ENCODE data around the gene PDX1. TPM values are rescaled to one million over a fixed set of nuclear protein-coding genes. Genes with fewer than 3 reads are reported as not detected.

PDX1 gene
- total and polyA plus RNA-seq, 2 of the 13 experiments (the other 11 are each of a cell fraction or from before 2014, with no cell fraction given): 0.07 TPM; not detected in 1

DNA sequence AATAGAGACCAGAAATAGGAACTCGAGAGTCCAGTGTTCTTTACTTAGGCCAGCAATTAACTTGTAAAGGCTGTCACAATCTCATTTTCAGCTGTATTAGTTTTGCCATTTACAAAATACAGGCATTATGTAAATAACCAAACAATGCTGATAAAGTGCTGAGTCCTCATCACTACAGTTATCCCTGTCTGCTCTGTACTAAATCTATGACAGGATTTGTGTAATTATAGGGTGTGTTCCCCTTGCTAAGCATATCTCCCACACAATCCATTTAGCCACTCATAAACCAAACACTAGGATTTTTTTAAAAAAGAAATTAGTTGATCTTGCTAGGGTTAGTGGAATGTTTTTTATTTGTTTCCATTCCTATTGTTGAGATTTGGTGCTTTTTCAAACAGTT is 23.2 kb downstream of the PDX1 start:
- Histone ChIP-seq H2AFZ (ENCODE audit: low read length) (no peak overlapping the region), H3K4me3 (replicated peaks in 1 of 3; ENCODE audit: insufficient read depth in 1 of 3, low read depth in 2 of 3, low read length in 3 of 3) (no peak overlapping the region), H3K27ac (ENCODE audit: extremely low read length, insufficient read depth, low read length) (no peak overlapping the region), H3K27me3 (ENCODE audit: control insufficient read depth in 1 of 2, insufficient read depth in 2 of 2, low read length in 2 of 2) (no peaks in the 10 kb centered on the region), H3K4me1 (ENCODE audit: insufficient read depth, low read length) (no peaks in the 10 kb centered on the region), H3K4me2 (ENCODE audit: low read depth, low read length) (no peak overlapping the region), H3K9ac (ENCODE audit: insufficient read depth, low read depth, low read length) (no peak overlapping the region), H3K36me3 (replicated peaks in 1 of 2; ENCODE audit: control insufficient read depth in 1 of 2, insufficient read depth in 2 of 2, low read length in 2 of 2) (no peaks in the 10 kb centered on the region), H3K79me2 (ENCODE audit: insufficient read depth, low read length) (no peaks in the 10 kb centered on the region), H4K20me1 (ENCODE audit: insufficient read depth, low read length) (no peaks in the 10 kb centered on the region), H3K9me3 (ENCODE audit: low read length) (no peaks in the 10 kb centered on the region)
- in situ Hi-C loops (cut with HindIII; ENCODE audit: extremely low pct_ligation_motif_present, low pct_unique_long_range_greater_than_20kb) (no loop called here), intact Hi-C loops (cut with micrococcal nuclease; ENCODE audit: unreplicated experiment) (no loop called here)
- BruUV-seq (replicated peaks): no TSS peak
- CTCF ChIA-PET (ENCODE audit: low intra/inter-chr PET ratio, low total read pairs): no interaction called here
- FAIRE-seq (no peak), DNase-seq (ENCODE audit: low spot score) (no peak), ATAC-seq (no peak)
- WGBS (ENCODE audit: low lambda C conversion rate): 24% methylated on average over 1 of the region's 1 CpG
- POLR2A ChIA-PET: no interaction called here
- TF ChIP-seq CBX2 (IDR thresholded peaks at IDR 0.05; ENCODE audit: low read depth, low read length) (no peak), CBX2 (CRISPR knock-in tag; IDR thresholded peaks at IDR 0.05; ENCODE audit: low read depth) (no peak), POLR2A (IDR thresholded peaks at IDR 0.05; ENCODE audit: insufficient read depth in 1 of 2, low read depth in 2 of 2, low read length in 2 of 2) (no peak), GZF1 (CRISPR knock-in tag; IDR thresholded peaks at IDR 0.05) (no peak), ZNF367 (CRISPR knock-in tag; IDR thresholded peaks at IDR 0.05; ENCODE audit: borderline replicate concordance) (no peak), ATF7 (IDR thresholded peaks at IDR 0.05) (no peak), ATF7 (CRISPR knock-in tag; IDR thresholded peaks at IDR 0.05) (no peak), PHF20 (CRISPR knock-in tag; IDR thresholded peaks at IDR 0.05) (no peak), SAFB2 (CRISPR knock-in tag; IDR thresholded peaks at IDR 0.05; ENCODE audit: borderline replicate concordance, low read depth) (no peak), ZNF687 (CRISPR knock-in tag; IDR thresholded peaks at IDR 0.05) (no peak)
- TF ChIP-seq, protein P1, sequence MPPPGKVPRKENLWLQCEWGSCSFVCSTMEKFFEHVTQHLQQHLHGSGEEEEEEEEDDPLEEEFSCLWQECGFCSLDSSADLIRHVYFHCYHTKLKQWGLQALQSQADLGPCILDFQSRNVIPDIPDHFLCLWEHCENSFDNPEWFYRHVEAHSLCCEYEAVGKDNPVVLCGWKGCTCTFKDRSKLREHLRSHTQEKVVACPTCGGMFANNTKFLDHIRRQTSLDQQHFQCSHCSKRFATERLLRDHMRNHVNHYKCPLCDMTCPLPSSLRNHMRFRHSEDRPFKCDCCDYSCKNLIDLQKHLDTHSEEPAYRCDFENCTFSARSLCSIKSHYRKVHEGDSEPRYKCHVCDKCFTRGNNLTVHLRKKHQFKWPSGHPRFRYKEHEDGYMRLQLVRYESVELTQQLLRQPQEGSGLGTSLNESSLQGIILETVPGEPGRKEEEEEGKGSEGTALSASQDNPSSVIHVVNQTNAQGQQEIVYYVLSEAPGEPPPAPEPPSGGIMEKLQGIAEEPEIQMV (CRISPR knock-in tag; IDR thresholded peaks at IDR 0.05; ENCODE audit: low read depth): no peak
- TF ChIP-seq, protein P2, sequence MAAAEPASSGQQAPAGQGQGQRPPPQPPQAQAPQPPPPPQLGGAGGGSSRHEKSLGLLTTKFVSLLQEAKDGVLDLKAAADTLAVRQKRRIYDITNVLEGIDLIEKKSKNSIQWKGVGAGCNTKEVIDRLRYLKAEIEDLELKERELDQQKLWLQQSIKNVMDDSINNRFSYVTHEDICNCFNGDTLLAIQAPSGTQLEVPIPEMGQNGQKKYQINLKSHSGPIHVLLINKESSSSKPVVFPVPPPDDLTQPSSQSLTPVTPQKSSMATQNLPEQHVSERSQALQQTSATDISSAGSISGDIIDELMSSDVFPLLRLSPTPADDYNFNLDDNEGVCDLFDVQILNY (CRISPR knock-in tag; conservative IDR thresholded peaks at IDR 0.05): no peak
- TF ChIP-seq, protein P3, sequence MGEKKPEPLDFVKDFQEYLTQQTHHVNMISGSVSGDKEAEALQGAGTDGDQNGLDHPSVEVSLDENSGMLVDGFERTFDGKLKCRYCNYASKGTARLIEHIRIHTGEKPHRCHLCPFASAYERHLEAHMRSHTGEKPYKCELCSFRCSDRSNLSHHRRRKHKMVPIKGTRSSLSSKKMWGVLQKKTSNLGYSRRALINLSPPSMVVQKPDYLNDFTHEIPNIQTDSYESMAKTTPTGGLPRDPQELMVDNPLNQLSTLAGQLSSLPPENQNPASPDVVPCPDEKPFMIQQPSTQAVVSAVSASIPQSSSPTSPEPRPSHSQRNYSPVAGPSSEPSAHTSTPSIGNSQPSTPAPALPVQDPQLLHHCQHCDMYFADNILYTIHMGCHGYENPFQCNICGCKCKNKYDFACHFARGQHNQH (CRISPR knock-in tag; IDR thresholded peaks at IDR 0.05): no peak
